PC-9 (cell line): ENCODE data around the gene RNF157.

Source experiments
- CTCF ChIP-seq: fragments of 200-600 bp; sonication (generic); conservative IDR thresholded peaks from 2 replicates; pipeline ENCODE4 v1.6.1; 2017; ENCODE audit warnings: mixed run types, antibody characterized with exemption, mild to moderate bottlenecking, moderate library complexity
- EZH2 ChIP-seq: fragments of 200-600 bp; sonication (generic); IDR thresholded peaks from 2 replicates; pipeline ENCODE4 v1.8.0; 2017; ENCODE audit warnings: antibody characterized with exemption, low read depth

DNA sequence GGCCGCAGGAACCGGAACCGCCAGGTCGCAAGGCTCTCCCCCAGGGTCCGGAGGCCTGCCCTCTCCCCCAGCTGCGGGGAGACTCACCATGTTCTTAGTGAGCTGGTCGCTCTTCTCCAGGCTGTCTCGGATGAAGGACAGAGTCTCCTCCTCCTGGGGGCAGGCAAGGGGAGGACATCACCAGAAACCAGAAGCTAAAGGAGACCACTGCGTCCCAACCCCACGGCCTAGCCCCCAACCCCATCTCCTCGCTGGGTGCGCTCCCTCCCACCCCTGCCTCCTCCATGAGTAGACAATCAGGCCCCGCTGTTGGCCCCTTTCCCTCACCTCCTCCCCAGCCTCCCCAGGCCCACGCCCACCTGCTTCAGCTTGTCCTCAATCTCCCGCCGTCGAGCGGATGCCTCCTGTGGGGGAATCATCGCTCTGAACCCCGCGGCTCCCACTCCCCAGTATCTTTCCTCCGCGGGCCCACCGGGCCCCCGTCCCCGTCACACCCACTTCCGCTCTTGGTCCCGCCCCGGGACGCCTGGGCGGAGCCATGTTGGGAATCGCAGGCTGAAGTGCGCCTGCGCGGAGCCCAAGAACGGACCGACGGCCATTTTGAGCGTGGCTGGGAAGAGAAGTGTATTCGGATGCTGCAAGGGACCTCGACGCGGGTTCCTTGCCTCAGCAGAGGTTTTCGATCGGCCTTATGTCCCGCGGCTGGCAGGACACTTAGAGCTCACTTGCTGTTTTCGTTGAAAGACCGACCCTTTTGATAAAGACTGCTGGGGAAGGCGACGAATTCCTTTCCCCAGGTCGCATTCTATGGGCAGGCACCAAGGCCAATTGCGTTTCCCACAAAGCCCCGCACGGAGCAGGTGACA, 136.8 kb downstream of the RNF157 start, which contains the start of gene EXOC7:
- no peak; the same call in 1 of the 2 replicates for TF ChIP-seq CTCF
- TF ChIP-seq EZH2: no peak
